ENCODE data around the gene AFF2.

The AFF2 gene

DNA sequence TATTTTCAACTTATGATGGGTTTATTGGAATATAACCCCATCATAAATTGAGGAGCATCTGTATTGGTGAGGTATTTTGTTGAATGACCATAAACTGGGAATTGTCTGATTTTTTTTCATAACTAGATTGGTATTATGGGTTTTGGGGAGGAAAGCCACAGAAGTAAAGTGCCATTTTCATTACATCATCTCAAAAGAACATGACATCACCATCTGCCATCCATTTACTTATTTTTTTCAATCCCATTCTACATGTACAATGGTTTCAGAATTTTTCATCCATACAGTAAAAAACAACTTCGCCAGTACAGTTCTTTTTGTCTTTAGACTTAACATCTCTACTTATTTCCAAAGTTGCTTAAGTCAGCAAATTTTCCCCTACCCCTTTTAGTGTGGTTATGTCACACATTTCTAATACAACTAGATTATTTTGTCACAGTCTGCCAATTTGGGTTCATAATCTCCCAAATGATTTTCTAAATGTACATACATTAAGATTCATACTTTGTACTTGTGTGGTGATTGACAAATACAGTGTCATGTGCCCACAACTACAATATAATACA, 545.3 kb downstream of the AFF2 start:
- no peak for TF ChIP-seq TOX (CRISPR knock-in tag; IDR thresholded peaks at IDR 0.05; ENCODE audit: borderline replicate concordance)
- no peak for TF ChIP-seq RARB (CRISPR knock-in tag; IDR thresholded peaks at IDR 0.05)
- TF ChIP-seq ZNF565 (CRISPR knock-in tag; conservative IDR thresholded peaks at IDR 0.05; ENCODE audit: low read depth): no peak
- TF ChIP-seq ZNF8 (CRISPR knock-in tag; IDR thresholded peaks at IDR 0.05): no peak
- no peak for TF ChIP-seq CSRNP3 (CRISPR knock-in tag; IDR thresholded peaks at IDR 0.05)
- TF ChIP-seq PATZ1 (CRISPR knock-in tag; IDR thresholded peaks at IDR 0.05; ENCODE audit: borderline replicate concordance): no peak
- no peak for TF ChIP-seq CSDC2 (CRISPR knock-in tag; IDR thresholded peaks at IDR 0.05)
- TF ChIP-seq OSR1 (CRISPR knock-in tag; IDR thresholded peaks at IDR 0.05): no peak
- no peak for TF ChIP-seq ZFP3 (CRISPR knock-in tag; IDR thresholded peaks at IDR 0.05)
- TF ChIP-seq TCF4 (CRISPR knock-in tag; IDR thresholded peaks at IDR 0.05; ENCODE audit: borderline replicate concordance): no peak
- no peak for TF ChIP-seq ISL1 (CRISPR knock-in tag; IDR thresholded peaks at IDR 0.05)
- no peak for TF ChIP-seq SNAI2 (CRISPR knock-in tag; IDR thresholded peaks at IDR 0.05)
- no peak for TF ChIP-seq ARNTL (CRISPR knock-in tag; IDR thresholded peaks at IDR 0.05; ENCODE audit: borderline replicate concordance, low read depth)
- no peak for ATAC-seq
